Measurements from ENCODE around the gene CHODL.

- TF ChIP-seq CTCF (IDR thresholded peaks at IDR 0.05; ENCODE audit: low read length): peak; percentile 66
- no peak for TF ChIP-seq EZH2phosphoT487 (IDR thresholded peaks at IDR 0.05; ENCODE audit: low read length)
- no peak for TF ChIP-seq EZH2 (optimal IDR thresholded peaks at IDR 0.05; ENCODE audit: low read depth, low read length)
Measured at GRCh38 chr21:18249672-18250071, 5.0 kb downstream of the CHODL start.
